GM18907 (cell line): ENCODE measurements around the gene RNF217.
"Not testable (repeated sequence)": the region's sequence is repeated elsewhere in the genome, so short reads cannot be mapped to it uniquely, and the experiment has no call there.

Experiments used
- ATAC-seq: cut with Tn5 transposase; IDR thresholded peaks from one replicate; pipeline ENCODE4 v1.9.1; 2021; ENCODE audit warnings: mild to moderate bottlenecking, moderate library complexity; ENCODE audit not compliant: unreplicated experiment

RNF217 gene

GRCh38 chr6:125050663-125051318 lies 88.6 kb downstream of the RNF217 start:
- ATAC-seq = no peak

GRCh38 chr6:125053809-125054208 lies 91.6 kb downstream of the RNF217 start:
- no peak for ATAC-seq

DNA sequence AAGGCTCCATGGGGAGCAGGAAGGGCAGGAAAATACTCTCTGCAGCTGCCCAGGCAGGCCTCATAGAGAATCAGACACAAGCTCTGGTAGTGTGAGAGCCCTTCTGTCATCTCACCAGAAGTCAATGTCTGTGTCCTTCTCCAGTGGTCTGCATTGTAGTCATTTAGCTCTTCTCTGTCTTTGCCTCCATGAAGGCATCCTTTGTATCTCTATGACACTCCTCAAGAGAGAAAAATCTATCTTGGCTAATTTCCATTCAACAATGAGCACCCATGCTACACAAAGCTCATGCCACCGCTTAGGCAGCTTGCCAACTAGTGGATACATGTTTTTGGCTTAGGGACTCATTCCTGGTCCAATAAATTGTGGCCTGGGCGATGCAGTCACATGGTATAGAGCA lies 92.1 kb downstream of the RNF217 start:
- no peak for ATAC-seq

DNA sequence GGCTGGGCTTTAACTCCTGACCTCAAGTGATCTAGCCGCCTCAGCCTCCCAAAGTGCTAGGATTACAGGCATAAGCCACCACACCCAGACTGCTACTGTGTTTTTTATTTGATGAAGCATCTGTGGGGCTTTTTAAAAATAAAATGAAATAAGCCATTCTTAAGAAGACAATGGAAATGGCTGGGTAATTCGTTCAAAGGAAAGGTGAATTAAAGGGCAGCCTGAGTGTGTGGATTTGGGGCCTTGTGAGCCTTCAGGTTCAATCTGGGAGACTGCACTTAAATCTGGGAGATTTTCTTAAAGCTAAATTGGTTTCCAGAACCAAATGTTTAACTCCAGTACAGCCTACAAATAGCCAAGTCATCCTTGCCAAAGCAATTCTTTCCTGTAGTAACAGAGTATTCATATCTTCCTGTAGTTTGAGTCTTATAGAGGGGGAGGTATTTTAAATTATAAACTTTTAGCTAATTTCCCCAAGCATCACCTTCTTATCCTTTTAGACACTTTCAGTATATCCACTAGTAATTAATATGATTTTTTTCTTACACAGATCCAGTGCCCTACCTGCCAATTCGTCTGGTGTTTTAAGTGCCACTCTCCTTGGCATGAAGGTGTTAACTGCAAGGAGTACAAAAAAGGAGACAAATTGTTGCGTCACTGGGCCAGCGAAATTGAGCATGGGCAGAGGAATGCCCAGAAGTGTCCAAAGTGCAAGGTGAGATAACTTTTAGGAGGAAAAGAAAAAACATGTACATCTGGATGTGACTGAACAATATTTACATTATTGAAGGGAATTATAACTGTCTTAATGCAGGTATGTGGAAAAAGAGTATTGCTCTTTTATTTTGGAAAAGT lies 95.4 kb downstream of the RNF217 start:
- no peak for ATAC-seq

GRCh38 chr6:125058546-125058945 lies 96.3 kb downstream of the RNF217 start:
- ATAC-seq = no peak

GRCh38 chr6:125063307-125063706 lies 101.1 kb downstream of the RNF217 start:
- no peak for ATAC-seq

DNA sequence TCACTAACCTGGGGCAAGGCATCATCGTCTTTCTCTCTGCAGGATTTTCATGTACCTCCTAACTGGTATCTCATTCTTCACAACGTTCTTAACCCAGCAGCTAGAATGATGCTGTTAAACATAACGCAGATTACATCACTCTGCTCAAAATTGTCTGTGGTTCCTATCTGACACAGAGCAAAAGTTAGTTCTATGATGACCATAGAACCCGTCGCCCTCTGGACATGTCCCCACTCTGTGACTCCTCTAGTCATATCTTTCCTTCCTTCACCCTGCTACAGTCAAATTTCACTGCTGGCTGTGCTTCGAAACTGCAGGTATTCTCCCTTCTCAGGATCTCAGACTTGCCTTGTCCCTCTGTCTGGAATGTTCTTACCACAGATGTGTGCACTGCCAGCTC lies 103.9 kb downstream of the RNF217 start:
- no peak for ATAC-seq

GRCh38 chr6:125066964-125067363 lies 104.7 kb downstream of the RNF217 start:
- peak; percentile 67 for ATAC-seq

DNA sequence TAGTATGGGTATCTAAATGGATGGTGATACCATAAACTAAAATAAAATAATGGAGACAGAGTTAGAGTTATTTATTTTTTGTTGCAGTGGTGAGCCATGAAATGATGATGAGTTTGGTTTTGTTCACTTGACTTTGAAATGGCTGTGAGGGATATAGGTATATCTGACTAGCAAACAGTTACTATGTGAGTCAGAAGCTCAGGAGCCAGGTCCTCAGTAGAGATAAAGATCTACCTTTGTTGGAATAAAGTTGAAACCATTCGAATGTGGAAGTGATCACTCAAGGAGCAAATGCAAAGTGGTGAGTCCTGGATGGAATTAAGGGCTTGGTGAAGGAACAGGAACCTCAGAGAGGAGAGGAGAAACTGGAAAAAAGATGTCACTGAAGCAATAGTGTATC lies 105.3 kb downstream of the RNF217 start:
- no peak for ATAC-seq

DNA sequence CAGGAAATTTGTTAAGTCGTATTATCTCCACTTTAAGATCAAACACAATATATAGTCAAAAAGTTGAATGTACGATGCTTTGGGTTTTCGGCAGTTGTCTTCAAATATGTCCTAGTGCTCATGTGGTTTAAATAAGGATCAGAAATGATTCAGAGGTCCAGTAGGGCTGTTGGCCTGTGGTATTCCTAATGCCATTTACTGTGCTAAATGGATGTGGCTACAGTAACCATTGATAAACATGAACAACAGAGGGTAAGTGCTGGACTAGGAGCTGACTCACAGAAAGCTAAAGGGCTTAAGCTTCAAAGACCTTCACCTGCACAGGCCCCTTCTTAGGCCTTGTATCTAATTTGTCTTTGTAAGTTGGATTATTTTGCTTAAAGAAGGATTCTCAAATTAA lies 110.8 kb downstream of the RNF217 start:
- ATAC-seq = no peak

GRCh38 chr6:125074120-125074519 lies 111.9 kb downstream of the RNF217 start:
- no peak for ATAC-seq

GRCh38 chr6:125075073-125075472 lies 112.8 kb downstream of the RNF217 start:
- not testable (repeated sequence) for ATAC-seq

DNA sequence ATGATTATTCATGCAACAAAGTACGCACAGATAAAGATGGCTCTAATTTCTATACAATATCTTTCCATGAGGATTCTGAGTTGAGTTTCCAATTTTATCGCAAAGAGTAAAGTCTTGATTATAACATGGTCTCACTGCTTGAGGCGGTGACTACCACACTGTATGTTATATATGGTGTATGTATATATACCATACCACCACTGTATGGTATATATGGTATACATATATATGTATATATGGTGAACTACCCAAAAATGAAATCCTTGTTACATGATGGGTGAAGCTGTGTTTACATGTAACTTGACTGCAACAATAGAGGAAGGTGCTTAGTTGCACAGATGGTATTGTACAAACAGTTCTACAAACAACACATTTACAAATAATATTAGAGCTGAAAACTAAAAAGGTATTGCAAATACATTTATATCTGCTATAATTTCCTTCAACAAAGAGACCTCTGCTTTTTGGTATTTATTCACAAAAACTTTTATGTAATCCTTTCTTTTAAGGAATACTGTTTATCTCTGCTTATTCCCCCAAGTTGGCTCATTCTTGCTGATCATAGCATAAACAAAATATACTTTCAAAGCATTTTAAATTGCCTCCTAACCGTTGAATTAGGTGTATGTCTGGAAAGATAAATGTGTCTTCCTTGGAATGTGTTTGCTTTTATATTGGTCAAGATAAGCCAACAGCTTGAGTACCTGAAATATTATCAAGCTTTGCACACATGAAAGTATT lies 113.7 kb downstream of the RNF217 start:
- ATAC-seq = no peak

DNA sequence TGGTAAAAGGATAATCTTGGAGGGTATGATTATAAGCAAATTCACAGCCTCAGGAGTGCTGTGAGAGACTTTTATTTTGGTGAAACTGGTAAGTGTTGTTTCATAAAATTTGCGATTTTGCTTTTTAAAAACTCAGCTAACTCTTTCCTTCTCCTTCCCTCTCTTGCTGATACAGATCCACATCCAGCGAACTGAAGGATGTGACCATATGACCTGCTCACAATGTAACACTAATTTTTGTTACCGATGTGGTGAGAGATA lies 114.2 kb downstream of the RNF217 start:
- ATAC-seq = no peak

GRCh38 chr6:125077453-125077852 lies 115.2 kb downstream of the RNF217 start:
- ATAC-seq = no peak

DNA sequence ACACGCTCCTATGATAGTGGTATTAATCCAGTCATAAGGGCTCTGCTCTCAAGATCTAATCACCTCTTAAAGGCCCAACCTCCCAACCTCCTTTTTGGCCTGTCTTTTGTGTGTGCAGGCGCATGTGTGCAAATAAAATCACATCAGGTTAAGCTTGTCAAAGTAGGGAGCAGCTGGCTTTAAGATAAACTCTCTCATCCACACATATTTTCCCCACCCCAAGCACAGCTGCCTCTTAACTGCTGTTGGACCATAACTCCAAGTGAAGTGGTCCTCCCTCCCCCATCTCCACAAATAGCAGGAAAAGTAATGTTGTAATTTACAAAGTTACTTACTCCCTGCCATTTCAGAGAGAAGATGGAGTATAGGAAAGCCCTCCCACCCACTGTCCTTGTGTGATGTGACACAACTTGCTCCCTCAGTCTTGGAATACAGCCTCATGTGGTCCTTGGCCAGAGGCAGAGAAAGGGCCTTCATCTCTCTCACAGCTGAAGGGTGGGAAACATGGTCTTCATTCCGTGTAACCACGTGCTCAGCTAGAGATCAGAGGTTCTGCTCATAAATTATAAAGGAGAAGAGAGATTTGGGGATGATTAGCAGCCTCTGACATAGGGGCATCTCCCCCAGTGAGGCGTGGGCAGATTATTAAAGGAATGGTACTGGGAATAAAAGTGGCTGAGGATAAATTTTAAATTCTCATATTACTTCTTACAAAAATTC lies 116.5 kb downstream of the RNF217 start:
- ATAC-seq = no peak

DNA sequence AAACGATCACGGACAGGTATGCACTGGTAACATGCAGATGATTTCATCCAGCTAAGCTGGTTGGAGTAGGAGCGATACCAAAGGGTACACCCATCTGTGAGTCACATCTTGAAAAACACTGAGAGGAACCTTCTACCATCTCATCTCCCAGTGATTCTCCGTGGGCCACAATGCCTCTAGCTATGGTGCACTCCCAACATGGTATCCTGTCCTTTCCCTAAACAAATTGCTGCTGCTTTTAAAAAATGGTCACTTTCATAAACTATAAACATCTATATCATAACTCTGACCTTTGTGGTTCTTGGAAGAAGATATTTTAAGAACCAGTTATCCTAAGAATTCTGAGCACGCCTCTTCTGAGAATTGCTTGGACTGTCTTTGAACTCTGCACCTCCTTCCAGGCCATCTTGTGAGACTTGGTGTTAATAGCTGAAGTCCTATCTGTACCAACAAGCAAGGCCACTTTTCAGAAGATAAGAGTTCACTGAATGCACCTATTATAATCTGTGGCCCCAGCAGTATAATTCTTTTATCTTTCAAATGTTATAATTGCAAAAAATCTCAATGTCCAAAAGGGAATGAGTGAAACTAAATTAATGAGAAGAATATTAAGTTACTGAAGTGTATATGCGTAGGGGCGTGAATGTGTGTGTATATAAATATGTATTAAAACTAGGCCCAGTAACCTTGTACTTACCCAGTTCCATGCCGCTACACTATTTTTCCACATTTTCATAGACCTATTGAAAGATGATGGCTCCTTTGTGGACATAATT lies 120.9 kb downstream of the RNF217 start:
- ATAC-seq = no peak

- ATAC-seq = no peak
Measured at GRCh38 chr6:125083684-125083990, 121.4 kb downstream of the RNF217 start.

- ATAC-seq = no peak
Measured at GRCh38 chr6:125086716-125087115, 124.5 kb downstream of the RNF217 start.

GRCh38 chr6:125088963-125089362 lies 126.7 kb downstream of the RNF217 start:
- no peak for ATAC-seq

DNA sequence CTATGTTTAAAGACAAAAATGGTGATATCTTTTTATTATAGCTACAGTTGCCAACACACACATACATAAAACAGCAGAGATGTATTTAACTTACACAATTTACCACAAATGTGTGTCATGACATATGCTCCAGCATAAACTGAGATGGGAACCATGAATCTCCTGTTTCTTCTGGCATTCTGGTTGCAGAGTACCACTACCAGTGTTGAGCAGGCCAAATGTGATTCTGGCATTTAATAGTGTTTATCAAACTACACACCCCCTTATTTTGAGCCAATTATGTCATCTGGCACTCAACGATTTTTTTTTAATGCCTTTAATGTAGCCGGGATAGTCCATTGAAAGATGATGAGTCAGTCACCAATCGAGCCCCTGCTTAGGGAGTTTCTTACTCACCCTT lies 132.3 kb downstream of the RNF217 start:
- ATAC-seq = no peak
